Measurements from ENCODE around the gene GNB1L. TPM values are rescaled to one million over a fixed set of nuclear protein-coding genes. Genes with fewer than 3 reads are reported as not detected.

GNB1L gene
- total and polyA plus RNA-seq, 2 experiments from 2014 or later: 14.3 to 16.5 TPM

DNA sequence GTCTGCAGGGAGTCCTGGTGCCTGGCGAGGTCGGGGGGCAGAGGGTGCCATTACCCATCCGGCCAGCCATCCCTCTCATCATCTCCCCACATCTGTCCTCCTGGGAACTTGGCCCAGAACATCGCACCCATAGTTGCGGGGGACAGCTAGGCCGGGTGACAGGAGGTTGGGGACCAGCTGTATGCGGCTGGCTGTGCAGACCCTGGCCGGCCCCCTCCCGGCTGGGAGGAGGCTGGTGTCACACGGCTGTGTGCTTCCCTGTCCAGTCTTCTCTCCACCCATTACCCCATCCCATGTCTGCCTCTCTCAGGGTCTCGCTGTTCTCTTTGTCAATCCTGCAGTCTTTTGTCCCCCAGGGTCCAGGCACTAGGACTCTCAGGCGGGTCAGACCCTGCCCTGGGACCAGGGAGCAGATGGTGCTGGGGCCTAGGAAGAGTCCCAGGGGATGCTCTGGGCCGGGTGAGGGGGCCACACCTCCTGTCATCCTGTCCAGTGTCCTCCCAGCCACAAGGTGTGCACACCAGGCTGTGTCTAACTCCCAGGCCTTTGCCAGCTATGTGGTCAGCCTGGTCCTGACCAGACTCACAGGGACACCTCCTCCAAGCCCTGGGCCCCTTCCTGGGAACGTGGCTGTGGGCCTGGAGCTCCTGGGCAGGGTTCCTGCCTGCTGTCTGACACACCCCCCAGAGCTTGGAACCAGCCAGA, 100.5 kb downstream of the GNB1L start:
- H3K4me1 ChIP-seq (ENCODE audit: insufficient read depth): 0 out of 2 replicates have a peak, but pooled peaks cover 4% of the 10 kb centered on the region
- H3K9me3 ChIP-seq (ENCODE audit: low read depth): no peaks in the 10 kb centered on the region
- H3K9me2 ChIP-seq (ENCODE audit: insufficient read depth): no peaks in the 10 kb centered on the region
- H3F3A ChIP-seq (ENCODE audit: insufficient read depth): no peaks in the 10 kb centered on the region
- H3K27ac ChIP-seq: no peak overlapping the region
- no peak overlapping the region for H2AFZ ChIP-seq
- peaks cover 25% of the 10 kb centered on the region; the same call in 1 of the 2 replicates for H3K27me3 ChIP-seq (replicated peaks; ENCODE audit: insufficient read depth)
- TF ChIP-seq EZH2 (IDR thresholded peaks at IDR 0.05; ENCODE audit: insufficient read depth, poor library complexity, severe bottlenecking): no peak
- no peak for TF ChIP-seq EZH2phosphoT487 (IDR thresholded peaks at IDR 0.05; ENCODE audit: insufficient read depth, low read depth)
- H3K9ac ChIP-seq: no peak overlapping the region
- H4K20me1 ChIP-seq (ENCODE audit: insufficient read depth): no peaks in the 10 kb centered on the region
- WGBS, 2 experiments (ENCODE audit: low coverage in 1 of 2, low lambda C conversion rate in 2 of 2, missing lambda C conversion rate in 2 of 2): 70 to 79% methylated on average over 13 to 14 of the region's 14 CpGs
- H3K79me2 ChIP-seq (ENCODE audit: insufficient read depth): no peaks in the 10 kb centered on the region
- H3K4me3 ChIP-seq: no peak overlapping the region
- no peak overlapping the region for H3K4me2 ChIP-seq (ENCODE audit: unreplicated experiment)
- H3K36me3 ChIP-seq (ENCODE audit: low read depth): no peaks in the 10 kb centered on the region
- no peak for DNase-seq
- in situ Hi-C loops (cut with MboI): no loop called here

DNA sequence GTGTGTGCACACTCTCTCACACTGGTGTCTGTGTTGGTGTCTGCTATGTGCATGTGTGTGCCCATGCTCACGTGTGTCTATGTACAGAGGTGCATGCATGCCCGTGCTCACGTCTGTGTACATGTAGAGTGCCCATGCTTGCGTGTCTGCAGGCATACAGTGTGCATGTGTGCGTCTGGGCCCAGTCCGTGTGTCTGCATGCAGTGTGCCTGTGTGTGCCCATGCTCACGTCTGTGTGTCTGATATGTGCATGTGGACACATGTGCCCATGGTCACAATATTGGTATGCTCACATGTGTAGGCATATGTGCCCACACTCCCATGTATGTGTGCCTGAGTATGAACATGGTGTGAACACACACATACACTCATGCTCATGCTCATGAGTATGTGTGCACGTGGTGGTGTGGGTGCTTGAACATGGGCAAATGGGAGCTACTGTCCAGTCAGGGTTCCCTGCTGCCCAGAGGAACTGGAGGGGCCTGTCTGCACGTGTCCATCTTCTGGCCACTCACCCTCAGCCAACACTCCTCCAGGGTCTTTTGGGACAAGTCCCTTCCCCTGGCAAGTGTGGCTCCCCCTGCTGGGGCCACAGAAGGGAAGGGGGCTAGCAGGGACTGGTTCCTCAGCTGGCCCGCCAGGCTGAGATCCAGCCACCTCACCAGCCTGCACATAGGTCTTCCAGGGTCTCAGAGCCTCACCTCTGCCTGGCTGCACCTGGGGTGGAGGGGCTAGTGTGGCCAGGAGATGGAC, 101.4 kb downstream of the GNB1L start:
- Histone ChIP-seq H3K4me1 (ENCODE audit: insufficient read depth) (0 out of 2 replicates have a peak, but pooled peaks cover 4% of the 10 kb centered on the region), H3K27me3 (replicated peaks; ENCODE audit: insufficient read depth) (peaks cover 25% of the 10 kb centered on the region; the same call in 1 of the 2 replicates), H3K9ac (no peak overlapping the region), H3K27ac (no peak overlapping the region), H3K4me2 (ENCODE audit: unreplicated experiment) (no peak overlapping the region), H2AFZ (no peak overlapping the region), H3K9me3 (ENCODE audit: low read depth) (no peaks in the 10 kb centered on the region), H4K20me1 (ENCODE audit: insufficient read depth) (no peaks in the 10 kb centered on the region), H3K79me2 (ENCODE audit: insufficient read depth) (no peaks in the 10 kb centered on the region), H3F3A (ENCODE audit: insufficient read depth) (no peaks in the 10 kb centered on the region), H3K36me3 (ENCODE audit: low read depth) (no peaks in the 10 kb centered on the region), H3K9me2 (ENCODE audit: insufficient read depth) (no peaks in the 10 kb centered on the region), H3K4me3 (no peak overlapping the region)
- TF ChIP-seq EZH2 (IDR thresholded peaks at IDR 0.05; ENCODE audit: insufficient read depth, poor library complexity, severe bottlenecking): no peak
- TF ChIP-seq EZH2phosphoT487 (IDR thresholded peaks at IDR 0.05; ENCODE audit: insufficient read depth, low read depth): no peak
- 85 to 88% methylated on average over 10 of the region's 10 CpGs for WGBS, 2 experiments (ENCODE audit: low coverage in 1 of 2, low lambda C conversion rate in 2 of 2, missing lambda C conversion rate in 2 of 2)
- DNase-seq: no peak
- in situ Hi-C loops (cut with MboI): no loop called here

DNA sequence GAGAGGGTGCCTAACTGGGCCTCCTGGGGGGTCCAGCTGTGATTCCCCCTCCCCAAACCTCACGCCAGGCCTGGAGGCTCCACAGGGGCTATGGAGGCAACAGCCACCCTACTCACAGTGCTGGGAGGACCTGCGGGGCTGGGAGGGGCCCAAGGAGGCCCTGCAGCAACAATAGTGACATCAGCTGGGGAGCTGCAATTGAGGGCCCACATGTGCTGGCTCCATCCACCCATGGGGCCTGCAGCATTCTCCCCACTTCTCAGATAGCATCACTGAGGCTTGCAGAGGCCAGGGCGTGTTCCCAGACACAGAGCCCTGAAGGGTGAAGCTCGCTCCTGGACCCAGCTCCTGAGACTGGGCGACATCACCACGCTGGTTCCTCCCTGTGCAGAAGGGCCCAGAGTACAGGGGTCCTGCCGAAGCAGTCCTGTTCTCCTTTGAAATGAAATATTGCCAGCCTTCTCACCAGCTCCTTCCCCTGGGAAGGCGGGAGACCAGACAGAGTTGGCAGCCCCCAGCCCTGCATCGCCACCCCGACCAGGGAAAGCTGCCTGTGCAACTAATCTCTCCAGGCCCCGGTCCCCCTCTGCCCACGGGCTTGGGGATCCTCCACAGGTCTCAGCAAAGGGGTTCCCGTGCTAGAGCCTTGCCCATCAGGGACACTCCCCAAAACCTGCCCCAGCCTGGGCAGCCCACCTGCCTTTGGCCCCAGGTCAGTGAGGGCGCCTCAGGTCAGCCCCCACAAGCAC, 103.0 kb downstream of the GNB1L start:
- no peaks in the 10 kb centered on the region for H3K9me2 ChIP-seq (ENCODE audit: insufficient read depth)
- H3K27me3 ChIP-seq (replicated peaks; ENCODE audit: insufficient read depth): peaks cover 25% of the 10 kb centered on the region; the same call in 1 of the 2 replicates
- no peak overlapping the region for H3K4me2 ChIP-seq (ENCODE audit: unreplicated experiment)
- no peak for TF ChIP-seq EZH2phosphoT487 (IDR thresholded peaks at IDR 0.05; ENCODE audit: insufficient read depth, low read depth)
- no peak for TF ChIP-seq EZH2 (IDR thresholded peaks at IDR 0.05; ENCODE audit: insufficient read depth, poor library complexity, severe bottlenecking)
- no peaks in the 10 kb centered on the region for H3K79me2 ChIP-seq (ENCODE audit: insufficient read depth)
- H3K9ac ChIP-seq: no peak overlapping the region
- H3K9me3 ChIP-seq (ENCODE audit: low read depth): no peaks in the 10 kb centered on the region
- 83 to 87% methylated on average over 13 of the region's 14 CpGs for WGBS, 2 experiments (ENCODE audit: low coverage in 1 of 2, low lambda C conversion rate in 2 of 2, missing lambda C conversion rate in 2 of 2)
- no peak overlapping the region for H3K27ac ChIP-seq
- in situ Hi-C loops (cut with MboI): no loop called here
- no peak for DNase-seq
- H3K36me3 ChIP-seq (ENCODE audit: low read depth): no peaks in the 10 kb centered on the region
- no peak overlapping the region for H2AFZ ChIP-seq
- H3K4me3 ChIP-seq: no peak overlapping the region
- 0 out of 2 replicates have a peak, but pooled peaks cover 4% of the 10 kb centered on the region for H3K4me1 ChIP-seq (ENCODE audit: insufficient read depth)
- no peaks in the 10 kb centered on the region for H4K20me1 ChIP-seq (ENCODE audit: insufficient read depth)
- H3F3A ChIP-seq (ENCODE audit: insufficient read depth): no peaks in the 10 kb centered on the region

All from GM23248 (cell line).